Glomerular visceral epithelial cell (primary cell): ENCODE data around the gene JMJD8.

ENCODE experiments used
- DNase-seq: peaks from one replicate; pipeline ENCODE4 v3.0.0-alpha.2; 2016; ENCODE audit errors: extremely low spot score

Gene JMJD8

DNA sequence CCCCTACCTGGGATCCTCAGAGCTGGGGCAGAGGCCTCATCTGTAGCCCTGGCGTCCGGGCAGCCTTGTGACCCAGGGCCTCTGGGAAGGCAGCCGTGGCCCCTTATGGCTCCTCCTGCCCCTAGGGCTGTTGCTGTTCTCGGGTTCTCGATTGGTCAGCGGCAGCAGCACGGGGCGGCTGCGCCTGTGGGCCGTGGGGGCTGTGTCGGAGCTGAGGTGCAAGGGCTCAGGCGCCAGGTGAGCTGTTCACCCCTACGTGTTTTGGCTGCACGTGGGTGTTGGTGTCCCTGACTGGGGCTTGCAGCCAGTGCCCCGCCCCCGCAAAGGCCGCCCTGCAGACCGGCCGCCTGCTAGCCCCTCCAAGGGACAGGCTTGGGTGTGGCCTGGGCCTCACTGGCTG, 22.0 kb downstream of the JMJD8 start:
- DNase-seq: no peak

DNA sequence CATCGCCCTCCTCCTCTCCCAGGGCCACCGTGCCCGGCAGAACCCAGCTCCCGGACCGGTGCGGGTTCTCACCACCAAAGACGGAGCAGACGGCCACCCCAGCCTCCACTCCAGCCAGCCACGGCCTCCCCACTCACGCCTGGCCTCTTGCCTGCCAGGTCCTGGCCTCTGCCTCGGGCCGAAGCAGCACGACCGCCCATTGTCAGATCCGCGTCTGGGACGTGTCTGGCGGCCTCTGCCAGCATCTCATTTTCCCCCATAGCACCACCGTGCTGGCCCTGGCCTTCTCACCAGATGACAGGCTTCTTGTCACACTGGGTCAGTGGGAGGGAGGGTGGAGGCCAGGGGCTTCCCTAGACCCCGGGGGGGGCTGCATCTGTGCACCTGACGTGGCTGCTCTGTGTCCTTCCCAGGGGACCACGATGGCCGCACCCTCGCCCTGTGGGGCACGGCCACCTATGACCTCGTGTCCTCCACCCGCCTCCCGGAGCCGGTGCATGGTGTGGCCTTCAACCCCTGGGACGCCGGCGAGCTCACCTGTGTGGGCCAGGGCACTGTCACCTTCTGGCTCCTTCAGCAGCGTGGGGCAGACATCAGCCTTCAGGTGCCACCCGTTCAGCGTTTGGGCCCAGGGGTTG, 22.8 kb downstream of the JMJD8 start:
- no peak for DNase-seq

DNA sequence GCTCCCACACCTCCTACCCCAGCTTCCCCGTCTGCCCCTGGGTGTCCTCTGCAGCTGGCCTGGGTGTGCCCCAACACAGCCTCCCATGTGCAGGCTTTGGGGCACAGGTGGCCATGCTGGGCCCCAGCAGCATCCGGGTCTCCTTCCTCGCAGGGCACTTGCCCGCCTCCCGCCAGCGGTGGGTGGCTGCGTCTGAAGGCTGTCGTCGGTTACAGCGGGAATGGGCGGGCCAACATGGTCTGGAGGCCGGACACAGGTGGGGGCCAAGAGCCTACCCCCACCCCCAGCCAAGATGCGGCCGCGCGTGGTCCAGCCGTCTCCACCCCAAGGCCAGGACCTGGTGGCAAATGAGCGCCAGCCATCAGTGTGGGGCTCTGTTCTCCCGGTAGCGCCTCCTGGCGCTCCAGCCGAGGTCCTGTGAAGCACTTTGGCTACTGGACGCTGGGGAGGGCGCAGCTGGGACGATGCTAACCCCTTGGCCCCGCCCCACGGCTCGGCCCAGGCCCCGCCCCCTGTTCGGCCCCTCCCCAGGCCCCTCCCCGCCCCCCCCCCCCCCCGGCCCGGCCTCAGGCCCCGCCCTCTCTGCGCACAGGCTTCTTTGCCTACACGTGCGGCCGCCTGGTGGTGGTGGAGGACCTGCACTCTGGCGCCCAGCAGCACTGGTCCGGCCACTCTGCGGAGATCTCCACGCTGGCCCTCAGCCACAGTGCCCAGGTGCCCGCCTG, 23.5 kb downstream of the JMJD8 start:
- DNase-seq: peak; percentile 56

DNA sequence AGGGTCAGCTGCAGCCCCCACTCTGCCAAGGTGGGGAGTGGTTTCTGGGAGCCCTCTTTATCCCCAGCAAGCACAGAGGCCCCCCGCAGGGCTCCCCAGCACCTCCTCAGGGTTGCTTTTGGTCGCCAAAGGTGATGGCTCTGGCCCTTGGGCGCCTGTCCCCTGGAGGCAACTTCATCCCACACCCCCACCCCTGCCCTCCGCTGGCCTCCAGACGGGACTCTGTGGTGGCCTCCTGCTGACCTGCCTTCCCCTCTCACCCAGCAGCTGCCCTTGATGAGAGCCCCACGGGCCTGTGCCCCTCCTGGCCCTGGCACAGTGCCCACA, 24.0 kb downstream of the JMJD8 start:
- no peak for DNase-seq

DNA sequence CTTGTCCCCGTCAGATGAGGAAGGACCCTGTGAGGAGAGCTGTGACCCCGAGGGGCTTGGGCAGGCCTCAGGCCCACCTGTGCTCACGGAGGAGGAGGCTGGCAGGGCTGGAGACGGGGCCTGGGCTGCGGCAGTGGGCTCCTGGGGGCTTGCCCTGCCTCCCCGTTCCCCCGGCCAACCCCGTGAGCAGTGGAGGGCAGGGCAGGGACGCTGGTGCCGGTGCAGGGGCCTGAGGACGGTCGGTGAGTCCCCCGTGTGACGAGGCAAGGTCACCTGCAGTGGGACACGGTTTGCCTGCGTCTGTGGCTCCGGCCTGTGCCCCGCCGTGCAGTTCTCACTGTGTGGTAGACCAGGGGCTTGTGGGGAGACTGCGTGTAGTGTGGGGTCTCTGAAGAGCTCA, 24.5 kb downstream of the JMJD8 start:
- DNase-seq: no peak

DNA sequence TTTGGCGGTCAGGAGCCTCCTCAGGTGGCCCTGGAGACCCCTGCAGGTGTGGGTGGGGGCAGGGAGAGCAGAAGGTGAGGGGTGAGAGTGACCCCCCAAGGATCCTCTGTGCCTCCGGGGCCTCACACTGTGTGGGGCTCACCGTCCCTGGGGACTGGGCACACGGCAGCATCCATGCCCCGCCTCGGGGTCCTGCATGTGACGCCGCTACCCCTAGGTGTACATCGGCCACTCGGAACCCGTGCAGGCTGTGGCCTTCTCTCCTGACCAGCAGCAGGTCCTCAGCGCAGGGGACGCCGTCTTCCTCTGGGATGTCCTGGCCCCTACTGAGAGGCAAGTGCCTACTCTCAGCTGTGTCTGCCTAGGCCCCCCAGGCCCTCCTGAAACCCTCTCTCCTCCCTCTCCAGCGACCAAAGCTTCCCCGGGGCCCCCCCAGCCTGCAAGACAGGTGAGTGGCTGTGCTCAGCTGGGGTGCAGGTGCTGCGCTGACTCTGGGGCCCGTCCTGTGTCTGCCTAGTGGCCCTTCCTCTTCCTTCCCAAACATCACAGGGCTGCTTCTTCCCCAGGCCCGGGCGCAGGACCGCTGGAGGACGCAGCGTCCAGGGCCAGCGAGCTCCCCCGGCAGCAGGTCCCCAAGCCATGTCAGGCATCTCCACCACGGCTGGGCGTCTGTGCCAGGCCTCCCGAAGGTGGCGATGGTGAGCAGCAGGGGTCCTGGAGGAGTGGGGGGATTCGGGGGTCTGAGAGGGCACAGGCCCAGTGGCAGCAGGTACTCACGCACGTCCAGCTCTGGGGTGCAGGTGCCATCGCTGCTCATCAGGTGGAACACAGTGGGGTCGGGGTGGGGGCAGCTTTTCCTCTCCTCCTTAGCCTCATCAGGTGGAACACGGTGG, 25.2 kb downstream of the JMJD8 start:
- no peak for DNase-seq

DNA sequence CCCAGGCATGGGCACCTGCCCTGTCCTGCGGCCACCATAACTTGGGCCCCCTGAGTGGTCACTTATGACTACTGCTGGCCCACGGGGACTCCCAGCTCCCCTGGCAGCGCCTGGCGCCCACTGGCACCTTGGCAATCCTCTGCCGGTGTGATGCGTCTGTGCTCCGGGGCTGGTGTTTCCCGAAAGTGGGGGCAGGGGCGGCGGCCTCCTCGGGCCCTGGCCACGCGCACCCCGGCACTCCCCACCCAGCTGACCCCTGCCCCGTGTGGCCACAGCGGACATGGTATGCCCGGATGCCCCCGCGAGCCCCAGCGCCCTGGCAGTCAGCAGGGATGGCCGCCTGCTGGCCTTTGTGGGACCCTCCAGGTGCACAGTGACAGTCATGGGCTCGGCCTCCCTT, 26.6 kb downstream of the JMJD8 start:
- no peak for DNase-seq

DNA sequence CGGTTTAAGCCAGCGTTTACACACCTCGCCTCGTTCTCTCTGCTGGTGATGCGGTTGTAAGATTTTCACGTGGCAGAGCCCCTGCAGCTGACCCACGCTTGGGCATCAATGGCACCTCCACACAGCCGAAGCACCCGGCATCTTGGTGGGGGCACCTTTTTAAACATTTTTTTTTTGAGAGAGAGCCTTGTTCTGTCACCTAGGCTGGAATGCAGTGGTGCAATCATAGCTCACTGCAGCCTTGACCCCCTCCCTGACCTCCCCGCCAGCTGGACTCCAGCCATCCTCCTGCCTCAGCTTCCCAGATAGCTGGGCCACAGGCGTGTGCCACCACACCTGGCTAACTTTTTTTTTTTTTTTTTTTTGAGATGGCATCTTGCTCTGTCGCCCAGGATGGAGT, 30.1 kb downstream of the JMJD8 start:
- no peak for DNase-seq

DNA sequence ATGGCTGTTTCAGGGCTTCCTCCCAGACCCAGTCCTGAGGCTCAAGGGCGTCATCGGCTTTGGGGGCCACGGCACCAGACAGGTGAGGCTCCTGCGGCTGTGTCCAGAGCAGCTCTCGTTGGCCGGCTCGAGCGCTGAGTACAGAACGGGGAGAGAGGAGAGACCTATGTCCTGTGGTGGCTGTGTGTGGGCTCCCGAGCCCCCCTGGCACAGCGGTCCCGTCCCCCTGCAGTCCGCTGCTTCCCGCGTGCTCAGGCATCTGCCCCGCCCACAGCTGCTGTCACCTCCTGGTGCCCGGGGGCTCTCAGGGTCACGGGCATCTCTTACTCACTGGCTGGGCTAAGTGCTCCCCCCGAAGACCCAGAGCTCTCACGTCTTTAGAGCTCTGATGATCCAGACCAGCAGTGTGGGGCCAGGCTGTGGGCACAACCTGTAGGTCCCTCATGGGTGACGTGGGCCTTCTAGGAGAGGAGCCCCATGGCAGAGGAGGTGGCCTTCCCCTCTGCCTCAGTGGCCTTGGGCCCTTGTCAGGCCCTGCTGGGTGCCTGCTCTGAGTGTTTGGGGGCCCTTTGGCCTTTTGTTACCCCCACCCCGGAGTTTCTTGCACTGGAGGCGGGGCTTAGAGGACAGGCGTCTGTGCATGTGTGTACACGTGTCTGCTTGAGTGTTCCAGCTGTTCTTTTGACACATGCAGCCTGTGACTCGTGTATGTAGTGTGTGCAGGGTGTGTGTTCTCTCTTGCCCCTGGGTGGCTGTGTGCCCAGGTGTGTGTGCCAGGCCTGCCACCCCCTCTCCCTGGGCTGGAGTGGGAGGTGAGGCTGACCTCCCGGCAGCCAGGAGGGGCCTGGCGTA, 31.5 kb downstream of the JMJD8 start:
- no peak for DNase-seq

DNA sequence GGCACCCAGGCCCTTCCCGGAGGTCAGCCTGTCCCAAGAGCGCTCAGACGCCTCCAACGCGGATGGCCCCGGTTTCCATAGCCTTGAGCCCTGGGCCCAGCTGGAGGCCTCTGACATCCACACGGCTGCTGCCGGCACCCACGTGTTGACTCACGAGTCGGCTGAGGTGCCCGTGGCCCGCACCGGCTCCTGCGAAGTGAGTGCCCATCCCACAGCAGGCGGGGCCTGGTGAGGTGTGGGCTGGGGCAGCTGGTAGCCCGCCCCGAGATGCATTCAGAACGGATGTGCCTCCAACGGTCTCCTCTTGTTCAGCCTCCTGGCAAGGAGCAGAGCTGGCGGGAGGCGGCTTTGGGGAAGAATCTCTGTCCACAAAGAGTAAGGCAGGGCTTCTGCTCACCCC, 32.3 kb downstream of the JMJD8 start:
- DNase-seq: no peak

DNA sequence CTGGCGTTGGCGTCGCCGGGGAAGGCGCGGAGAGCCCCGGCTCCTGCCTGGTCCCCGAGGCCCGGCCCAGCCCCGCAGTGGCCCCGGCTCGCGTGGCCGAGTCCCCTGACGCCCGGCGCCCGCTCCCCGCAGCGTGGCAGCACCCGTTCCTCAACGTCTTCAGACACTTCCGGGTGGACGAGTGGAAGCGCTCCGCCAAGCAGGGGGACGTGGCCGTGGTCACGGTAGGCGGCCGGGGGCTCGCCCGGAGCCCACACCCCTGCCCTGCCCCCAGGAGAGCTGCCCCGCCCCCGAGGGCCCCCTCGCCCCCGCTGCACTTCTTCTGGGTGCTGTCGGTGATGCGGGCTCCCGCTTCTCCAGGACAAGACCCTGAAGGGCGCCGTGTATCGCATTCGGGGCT, 34.5 kb downstream of the JMJD8 start:
- DNase-seq: no peak

DNA sequence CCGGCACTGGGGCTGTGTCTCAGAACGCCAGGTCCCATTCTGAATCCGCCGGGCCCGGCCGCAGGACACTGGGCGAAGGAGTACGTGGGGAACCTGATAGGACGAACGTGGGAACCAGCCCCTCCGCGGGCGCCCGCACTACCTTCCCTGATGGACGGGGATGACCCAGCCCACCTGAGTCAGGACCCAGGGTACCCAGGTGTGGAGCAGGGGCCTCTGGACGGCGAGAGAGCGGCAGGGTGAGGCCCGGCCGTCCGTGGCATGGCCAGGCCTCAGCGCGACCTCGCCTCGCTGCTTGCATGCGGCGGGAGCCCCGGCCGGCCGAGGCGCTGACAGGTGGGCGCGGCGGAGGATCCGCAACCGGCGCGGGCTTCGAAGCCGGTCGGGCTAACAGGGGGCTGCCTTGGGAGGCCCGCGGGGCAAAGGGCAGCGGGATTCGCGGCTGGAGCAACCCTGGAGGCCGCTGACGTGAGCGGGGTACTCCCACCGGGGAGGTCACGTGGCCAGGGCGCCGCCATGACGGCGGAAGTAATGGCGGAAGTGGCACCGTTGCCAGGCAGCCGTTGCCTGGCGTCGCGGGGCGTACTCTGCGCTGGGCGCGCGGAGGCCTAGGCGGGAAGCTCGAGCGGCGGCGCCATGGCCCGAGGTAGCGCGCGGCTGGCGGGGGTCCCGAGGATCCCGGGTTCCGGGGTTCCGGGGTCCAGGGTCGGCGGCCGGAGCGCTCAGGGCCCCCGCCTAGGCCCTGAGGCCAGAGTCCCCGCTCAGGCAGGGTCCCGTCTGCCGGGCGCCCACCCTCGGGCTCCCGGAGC, 35.1 kb downstream of the JMJD8 start, which contains the start of gene WDR90:
WDR90 (plus strand) TSS at position 585 of the 809 bp plus-strand sequence; CDS start at position 637, 52 bp downstream.
- DNase-seq: peak; percentile 85

DNA sequence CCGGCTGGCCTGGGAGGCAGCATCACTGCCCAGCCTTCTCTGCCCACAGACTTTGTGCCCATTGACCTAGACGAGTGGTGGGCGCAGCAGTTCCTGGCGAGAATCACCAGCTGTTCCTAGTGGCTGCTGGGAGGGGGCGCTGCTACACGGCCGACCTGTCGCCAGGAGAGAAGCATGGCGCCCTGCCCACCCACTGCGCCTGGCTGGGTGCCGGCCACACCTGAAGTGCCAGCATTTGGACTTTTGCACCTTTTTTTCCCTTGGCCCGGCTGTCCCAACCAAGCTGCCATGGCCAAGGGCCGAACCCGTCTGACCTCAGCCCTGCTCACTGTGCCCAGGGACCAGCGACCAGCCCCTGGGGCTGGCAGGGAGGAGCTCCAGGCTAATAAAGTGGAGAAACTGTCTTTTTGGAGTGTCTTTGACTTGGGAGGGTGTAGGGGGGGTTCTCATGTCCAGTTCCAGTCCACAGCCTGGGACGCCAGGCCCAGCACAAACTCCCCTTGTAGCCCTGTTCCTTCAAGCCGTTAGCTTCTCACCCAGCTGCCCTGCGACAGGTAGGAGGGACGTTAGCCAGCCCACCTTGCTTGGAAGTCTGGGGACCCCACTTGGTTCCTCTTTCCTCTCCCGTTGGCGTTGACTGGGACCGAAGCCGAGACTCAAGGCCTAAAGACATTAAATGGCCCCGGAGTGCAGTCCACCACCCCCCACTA, 35.9 kb downstream of the JMJD8 start:
- peak; percentile 53 for DNase-seq

DNA sequence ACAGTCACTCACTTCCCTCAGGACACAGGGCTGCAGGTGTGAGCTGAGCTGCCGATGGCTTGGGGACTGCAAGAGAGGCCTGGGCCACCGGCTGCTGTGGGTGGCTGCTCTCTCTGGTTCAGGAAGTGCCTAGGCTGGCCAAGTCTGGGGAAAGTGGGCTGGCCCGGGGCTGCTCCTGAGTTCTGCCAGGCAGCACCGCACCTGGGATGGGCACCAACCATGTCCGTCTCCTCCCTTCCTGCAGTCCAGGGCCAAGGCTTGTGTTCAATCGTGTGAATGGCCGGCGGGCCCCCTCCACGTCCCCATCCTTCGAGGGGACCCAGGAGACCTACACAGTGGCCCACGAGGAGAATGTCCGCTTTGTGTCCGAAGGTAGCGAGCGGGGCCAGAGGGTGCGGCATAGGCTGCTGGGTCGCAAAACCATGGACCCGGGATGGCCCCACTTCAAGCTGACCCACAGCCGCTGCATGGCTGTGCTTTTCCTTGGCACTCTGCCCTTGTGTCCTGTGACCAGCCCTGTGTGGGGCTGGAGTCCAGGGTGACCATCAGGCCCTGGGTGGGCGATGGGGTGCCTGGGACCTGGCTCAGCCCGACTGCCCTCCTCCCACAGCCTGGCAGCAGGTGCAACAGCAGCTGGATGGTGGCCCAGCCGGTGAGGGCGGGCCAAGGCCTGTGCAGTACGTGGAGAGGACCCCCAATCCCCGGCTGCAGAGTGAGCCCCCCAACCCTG, 36.8 kb downstream of the JMJD8 start:
- DNase-seq: no peak

DNA sequence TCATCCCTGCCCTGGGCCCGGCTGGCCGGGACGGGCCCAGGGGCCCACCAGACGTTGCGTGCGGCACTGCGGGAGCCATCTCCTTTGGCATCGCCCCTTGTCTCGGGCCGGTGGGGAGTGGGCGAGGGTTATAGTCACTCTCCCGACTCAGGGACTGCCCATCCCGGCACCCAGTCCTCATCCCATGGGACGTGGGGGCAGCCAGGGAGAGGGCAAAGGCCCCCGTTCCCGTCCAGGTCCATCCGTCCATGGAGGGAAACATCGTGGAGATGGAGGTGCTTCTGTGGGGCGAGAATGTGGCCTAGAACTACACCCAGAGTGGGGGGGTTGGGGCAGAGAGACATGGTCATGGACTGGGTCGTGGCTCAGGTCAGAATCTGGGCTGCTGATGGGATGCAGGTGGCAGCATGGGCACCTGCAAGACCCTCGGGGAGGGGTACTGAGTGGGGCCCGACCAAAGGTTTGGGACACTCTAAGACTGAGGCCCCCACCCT, 37.4 kb downstream of the JMJD8 start:
- no peak for DNase-seq

DNA sequence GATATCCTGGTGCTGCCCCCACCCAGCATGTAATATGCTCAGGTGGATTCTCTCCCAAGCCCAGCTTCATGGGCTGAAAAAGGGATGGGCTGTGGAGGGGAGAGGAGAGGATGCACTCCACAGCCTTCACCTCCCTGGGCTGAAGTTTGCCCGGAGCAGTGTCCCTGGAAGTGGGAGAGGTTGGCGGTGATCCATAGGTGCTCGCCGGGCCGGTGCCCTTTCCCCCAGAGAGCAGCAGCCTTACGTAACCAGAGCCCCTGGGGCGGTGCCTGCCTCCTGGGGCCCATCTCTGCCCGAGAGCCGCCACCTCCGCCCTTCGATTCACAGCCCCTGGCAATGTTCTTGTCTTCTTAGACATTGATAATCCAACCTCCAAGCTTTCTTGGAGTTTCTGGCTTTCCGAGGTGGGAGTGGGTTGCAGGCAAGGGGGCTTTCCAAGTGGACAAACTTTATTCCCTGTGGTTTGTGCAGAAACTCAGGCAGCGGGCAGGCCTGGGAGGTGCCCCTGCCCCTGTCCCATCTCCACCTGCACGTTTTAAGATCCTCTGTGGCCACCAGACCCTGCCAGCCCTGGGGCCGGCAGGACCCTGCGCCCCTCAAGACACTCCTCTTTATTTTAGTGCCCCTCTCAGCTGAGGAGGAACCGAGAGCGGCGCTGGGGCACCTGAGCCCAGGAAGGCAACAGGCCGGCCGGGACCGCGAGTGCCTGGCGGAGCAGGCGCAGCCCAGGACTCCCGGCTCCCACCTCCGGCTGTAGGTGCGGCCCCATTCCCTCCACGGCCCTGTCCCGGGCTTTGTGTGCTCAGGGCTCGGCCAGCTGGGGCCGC, 38.1 kb downstream of the JMJD8 start:
- no peak for DNase-seq

DNA sequence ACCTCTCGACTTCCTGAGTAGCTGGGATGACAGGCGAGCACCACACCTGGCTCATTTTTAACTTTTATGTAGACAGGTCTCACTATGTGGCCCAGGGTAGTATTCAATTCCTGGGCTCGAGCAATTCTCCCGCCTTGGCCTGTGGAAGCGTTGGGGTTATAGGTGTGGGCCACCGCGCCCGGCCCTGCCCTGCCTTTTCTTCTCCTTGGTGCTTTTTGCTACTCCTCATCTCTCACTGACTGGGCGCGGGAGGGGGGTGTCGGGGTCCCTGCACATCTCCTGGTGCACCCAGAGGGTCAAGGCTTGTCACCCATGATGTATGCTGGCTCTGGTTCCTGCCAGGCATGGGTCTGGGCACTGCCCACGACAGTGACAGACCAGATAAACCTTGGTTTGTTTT, 39.6 kb downstream of the JMJD8 start:
- no peak for DNase-seq

DNA sequence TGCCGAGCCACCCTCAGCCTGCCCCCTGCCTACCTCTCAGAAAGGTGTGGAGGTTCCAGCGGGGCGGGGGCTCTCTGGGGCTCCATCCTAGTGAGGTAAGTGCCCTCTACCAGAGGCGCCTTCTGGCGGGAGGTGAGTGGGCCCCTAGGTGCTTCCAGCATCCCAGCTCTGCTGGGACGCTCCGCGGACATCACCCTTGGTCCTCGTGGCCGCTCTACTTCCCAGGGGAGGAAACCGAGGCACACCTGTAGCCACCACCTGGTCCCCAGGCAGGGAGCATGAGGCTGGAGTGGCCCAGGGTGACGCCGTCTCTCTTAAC, 41.1 kb downstream of the JMJD8 start:
- DNase-seq: no peak
